ENCODE data around the gene CFAP299.

GRCh38 chr4:80611678-80611979 lies 276.1 kb downstream of the CFAP299 start:
- no peak for TF ChIP-seq EZH2phosphoT487 (IDR thresholded peaks at IDR 0.05; ENCODE audit: low read depth, severe bottlenecking, unreplicated experiment)
- no peak for TF ChIP-seq EZH2 (IDR thresholded peaks at IDR 0.05; ENCODE audit: borderline replicate concordance)
